Measurements from ENCODE around the gene SPATA18. TPM values are rescaled to one million over a fixed set of nuclear protein-coding genes. Genes with fewer than 3 reads are reported as not detected.
"Not testable (repeated sequence)": the region's sequence is repeated elsewhere in the genome, so short reads cannot be mapped to it uniquely, and the experiment has no call there.

SPATA18 gene
- polyA plus RNA-seq, 2 of the 4 experiments (the other 2 are of a cell fraction): 4.3 to 6.7 TPM

- ATAC-seq: no peak
- no peak for FAIRE-seq
- CTCF ChIA-PET: interaction anchor here (0.6 kb wide), 1 partner anchor 9 kb away, joined by 3 read pairs; no protein-coding TSS in a partner anchor
Measured at GRCh38 chr4:52081216-52081615, 30.1 kb downstream of the SPATA18 start.

GRCh38 chr4:52086425-52086824, 35.3 kb downstream of the SPATA18 start:
- H3K4me1 ChIP-seq; FAIRE-seq; POLR2A ChIA-PET; DNase-seq (ENCODE audit: low read depth in 1 of 2, low spot score in 1 of 2); H3K9me3 ChIP-seq; CTCF ChIA-PET; H3K27ac ChIP-seq; H3K4me3 ChIP-seq; ATAC-seq; H3K4me2 ChIP-seq: not testable (repeated sequence)
- 92% methylated on average over 1 of the region's 1 CpG for WGBS (ENCODE audit: missing lambda C conversion rate)

More at GRCh38 chr4:52081216-52081615, 30.1 kb downstream of the SPATA18 start:
- no peaks in the 10 kb centered on the region for H3K4me1 ChIP-seq
- no peak overlapping the region for H3K4me2 ChIP-seq
- no peak overlapping the region for H3K27ac ChIP-seq
- TF ChIP-seq RCOR1 (IDR thresholded peaks at IDR 0.05; ENCODE audit: low read depth, low read length) (no peak), MAFK (IDR thresholded peaks at IDR 0.05; ENCODE audit: partially characterized antibody) (no peak), CBX2 (IDR thresholded peaks at IDR 0.05; ENCODE audit: borderline replicate concordance, low read depth) (no peak), CTCF (IDR thresholded peaks at IDR 0.05) (no peak), E2F6 (IDR thresholded peaks at IDR 0.05; ENCODE audit: borderline replicate concordance, low read depth) (no peak), TP53 (CRISPR knock-in tag; IDR thresholded peaks at IDR 0.05) (no peak), HMGXB4 (CRISPR knock-in tag; IDR thresholded peaks at IDR 0.05; ENCODE audit: borderline replicate concordance) (no peak), HEYL (CRISPR knock-in tag; IDR thresholded peaks at IDR 0.05) (no peak), RFX5 (IDR thresholded peaks at IDR 0.05) (no peak), RAD21 (conservative IDR thresholded peaks at IDR 0.05 in 1 of 2, IDR thresholded peaks at IDR 0.05 in 1 of 2) (no peak)
- no peak for DNase-seq (ENCODE audit: low read depth in 1 of 2, low spot score in 1 of 2)
- no peak overlapping the region for H3K4me3 ChIP-seq
- H3K9me3 ChIP-seq: no peaks in the 10 kb centered on the region
- POLR2A ChIA-PET: no interaction called here

GRCh38 chr4:52091801-52092200, 40.7 kb downstream of the SPATA18 start:
- Histone ChIP-seq H3K4me3 (no peak overlapping the region), H3K4me1 (no peaks in the 10 kb centered on the region), H3K27ac (no peak overlapping the region), H3K4me2 (no peak overlapping the region), H3K9me3 (no peaks in the 10 kb centered on the region)
- FAIRE-seq: no peak
- DNase-seq (ENCODE audit: low read depth in 1 of 2, low spot score in 1 of 2): no peak
- TF ChIP-seq KDM5A (IDR thresholded peaks at IDR 0.05): no peak
- TF ChIP-seq NR3C1 (IDR thresholded peaks at IDR 0.05): no peak
- no peak for TF ChIP-seq ZFP36 (IDR thresholded peaks at IDR 0.05; ENCODE audit: borderline replicate concordance, partially characterized antibody)
- TF ChIP-seq ZC3H11A (IDR thresholded peaks at IDR 0.05): no peak
- no peak for TF ChIP-seq MAZ (IDR thresholded peaks at IDR 0.05; ENCODE audit: borderline replicate concordance, low read depth, low read length)
- no peak for TF ChIP-seq HEYL (CRISPR knock-in tag; IDR thresholded peaks at IDR 0.05)
- no peak for TF ChIP-seq KDM1A (IDR thresholded peaks at IDR 0.05; ENCODE audit: low read depth)
- no peak for TF ChIP-seq ATOH8 (CRISPR knock-in tag; IDR thresholded peaks at IDR 0.05; ENCODE audit: low read depth)
- TF ChIP-seq MAFK (IDR thresholded peaks at IDR 0.05; ENCODE audit: partially characterized antibody): no peak
- TF ChIP-seq HOXA7 (CRISPR knock-in tag; IDR thresholded peaks at IDR 0.05): no peak
- TF ChIP-seq BCL3 (IDR thresholded peaks at IDR 0.05): no peak
- TF ChIP-seq TP53 (CRISPR knock-in tag; IDR thresholded peaks at IDR 0.05): no peak
- no peak for TF ChIP-seq EP300 (IDR thresholded peaks at IDR 0.05)
- no peak for TF ChIP-seq SREBF2 (IDR thresholded peaks at IDR 0.05)
- no peak for TF ChIP-seq CBX8 (IDR thresholded peaks at IDR 0.05)
- no peak for ATAC-seq
- WGBS (ENCODE audit: missing lambda C conversion rate): 6% methylated on average over 5 of the region's 5 CpGs
- POLR2A ChIA-PET: no interaction called here
- CTCF ChIA-PET: no interaction called here
